GM10266 (cell line): ENCODE measurements around the gene MVB12B.

ENCODE experiments used
- DNase-seq: peaks from one replicate; pipeline ENCODE4 v3.0.0; 2012; ENCODE audit errors: extremely low spot score
- CTCF ChIP-seq: IDR thresholded peaks from 2 replicates; pipeline ENCODE4 v1.5.1; 2012; ENCODE audit warnings: mild to moderate bottlenecking, low read depth; ENCODE audit not compliant: control insufficient read depth, insufficient read depth; ENCODE audit errors: missing control alignments

MVB12B gene

GRCh38 chr9:126456441-126457174 lies 130.0 kb downstream of the MVB12B start:
- DNase-seq = no peak
- no peak for TF ChIP-seq CTCF

GRCh38 chr9:126457175-126457547 lies 130.5 kb downstream of the MVB12B start:
- no peak for DNase-seq
- TF ChIP-seq CTCF = no peak

GRCh38 chr9:126457890-126458289 lies 131.3 kb downstream of the MVB12B start:
- no peak for TF ChIP-seq CTCF
- DNase-seq = no peak

GRCh38 chr9:126459126-126459525 lies 132.5 kb downstream of the MVB12B start:
- TF ChIP-seq CTCF = no peak
- DNase-seq = no peak

GRCh38 chr9:126459546-126459945 lies 132.9 kb downstream of the MVB12B start:
- DNase-seq = no peak
- no peak for TF ChIP-seq CTCF

GRCh38 chr9:126459965-126460843 lies 133.6 kb downstream of the MVB12B start:
- TF ChIP-seq CTCF = no peak
- DNase-seq = no peak

- no peak for TF ChIP-seq CTCF
- no peak for DNase-seq
Observed at GRCh38 chr9:126461029-126461428, 134.4 kb downstream of the MVB12B start.
